ENCODE results near the gene PAPPA. TPM values are rescaled to one million over a fixed set of nuclear protein-coding genes. Genes with fewer than 3 reads are reported as not detected.

The PAPPA gene
- total RNA-seq, 1 donor from 2014 or later, result 0.52 TPM

DNA sequence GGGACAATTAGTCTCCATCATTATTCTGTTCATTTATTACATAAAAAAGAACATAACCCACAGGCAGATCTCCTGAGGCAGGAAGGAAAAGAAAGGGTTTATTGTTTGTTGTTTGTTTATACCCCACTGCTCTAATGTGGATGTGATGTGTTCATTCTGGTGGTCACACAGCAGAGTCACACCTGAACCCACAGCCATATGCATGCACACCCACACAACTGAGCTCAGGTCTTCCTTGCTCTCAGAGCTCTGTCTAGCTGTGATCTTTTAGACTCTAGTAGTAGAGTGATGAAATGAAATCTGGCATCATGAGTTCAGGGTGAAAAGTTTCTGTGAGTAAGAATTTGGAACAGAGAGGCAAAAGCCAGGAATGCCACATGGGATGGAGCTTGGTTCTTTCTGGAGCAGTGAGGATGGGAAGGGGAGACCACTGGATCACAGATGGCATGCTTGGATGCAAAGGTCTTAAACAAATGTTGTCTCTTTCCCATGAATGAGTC, 227.0 kb downstream of the PAPPA start:
- Histone ChIP-seq H3K4me1 (ENCODE audit: control insufficient read depth in 3 of 3, insufficient read depth in 3 of 3, low read length in 3 of 3) (no peaks in the 10 kb centered on the region), H3K27me3 (ENCODE audit: control insufficient read depth in 3 of 3, insufficient read depth in 3 of 3, low read length in 3 of 3) (no peaks in the 10 kb centered on the region), H3K36me3 (ENCODE audit: control insufficient read depth in 3 of 3, insufficient read depth in 3 of 3, low read length in 3 of 3) (no peaks in the 10 kb centered on the region), H3K27ac (ENCODE audit: low read depth, low read length) (no peak overlapping the region), H3K9me3 (ENCODE audit: control insufficient read depth in 3 of 3, low read length in 3 of 3) (no peaks in the 10 kb centered on the region), H3K4me3 (ENCODE audit: low read length in 3 of 3) (no peak overlapping the region), H3K9ac (ENCODE audit: low read depth in 1 of 3, low read length in 3 of 3) (no peak overlapping the region)

DNA sequence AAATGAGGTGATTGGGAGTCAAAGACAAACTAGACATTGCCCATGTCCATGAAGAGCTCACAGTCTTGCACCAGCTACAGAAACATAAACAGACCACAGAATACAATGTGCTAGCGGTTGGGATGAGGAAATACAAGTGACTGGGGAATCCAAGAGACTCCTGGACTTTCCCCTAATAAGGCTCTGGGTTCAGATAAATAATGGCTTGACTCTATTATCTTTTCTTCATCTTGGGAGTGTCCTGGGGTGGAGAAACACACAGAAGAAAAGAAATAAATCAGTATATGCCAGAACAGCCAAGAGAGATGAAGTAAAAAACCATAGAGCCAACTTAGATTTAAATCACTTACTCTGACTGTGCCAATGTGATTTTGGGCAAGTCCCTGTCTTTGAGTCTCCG, 227.8 kb downstream of the PAPPA start:
- no peaks in the 10 kb centered on the region for H3K9me3 ChIP-seq (ENCODE audit: control insufficient read depth in 3 of 3, low read length in 3 of 3)
- no peak overlapping the region for H3K9ac ChIP-seq (ENCODE audit: low read depth in 1 of 3, low read length in 3 of 3)
- no peaks in the 10 kb centered on the region for H3K27me3 ChIP-seq (ENCODE audit: control insufficient read depth in 3 of 3, insufficient read depth in 3 of 3, low read length in 3 of 3)
- H3K27ac ChIP-seq (ENCODE audit: low read depth, low read length), result no peak overlapping the region
- no peaks in the 10 kb centered on the region for H3K4me1 ChIP-seq (ENCODE audit: control insufficient read depth in 3 of 3, insufficient read depth in 3 of 3, low read length in 3 of 3)
- H3K36me3 ChIP-seq (ENCODE audit: control insufficient read depth in 3 of 3, insufficient read depth in 3 of 3, low read length in 3 of 3), result no peaks in the 10 kb centered on the region
- H3K4me3 ChIP-seq (ENCODE audit: low read length in 3 of 3), result no peak overlapping the region

DNA sequence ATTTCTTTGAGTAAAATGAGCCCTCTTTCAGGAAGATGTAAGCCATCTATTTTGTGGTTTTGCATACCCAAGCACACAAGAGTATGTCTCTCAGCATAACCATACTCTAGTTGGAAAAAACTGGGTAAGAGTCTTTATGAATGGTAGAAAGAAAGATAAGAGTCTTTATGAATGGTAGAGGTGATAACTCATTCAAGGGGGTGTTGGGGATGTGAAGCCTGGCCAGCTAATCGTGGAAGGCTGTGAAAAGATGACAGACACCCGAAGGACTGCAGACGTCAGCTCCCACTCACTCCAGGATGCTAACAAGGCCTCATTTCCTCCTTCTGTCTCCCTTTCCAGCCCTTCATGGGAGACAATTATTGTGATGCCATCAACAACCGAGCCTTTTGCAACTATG, 228.5 kb downstream of the PAPPA start:
- no peaks in the 10 kb centered on the region for H3K36me3 ChIP-seq (ENCODE audit: control insufficient read depth in 3 of 3, insufficient read depth in 3 of 3, low read length in 3 of 3)
- no peaks in the 10 kb centered on the region for H3K4me1 ChIP-seq (ENCODE audit: control insufficient read depth in 3 of 3, insufficient read depth in 3 of 3, low read length in 3 of 3)
- H3K9ac ChIP-seq (ENCODE audit: low read depth in 1 of 3, low read length in 3 of 3), result no peak overlapping the region
- no peak overlapping the region for H3K27ac ChIP-seq (ENCODE audit: low read depth, low read length)
- no peaks in the 10 kb centered on the region for H3K9me3 ChIP-seq (ENCODE audit: control insufficient read depth in 3 of 3, low read length in 3 of 3)
- no peaks in the 10 kb centered on the region for H3K27me3 ChIP-seq (ENCODE audit: control insufficient read depth in 3 of 3, insufficient read depth in 3 of 3, low read length in 3 of 3)
- no peak overlapping the region for H3K4me3 ChIP-seq (ENCODE audit: low read length in 3 of 3)

DNA sequence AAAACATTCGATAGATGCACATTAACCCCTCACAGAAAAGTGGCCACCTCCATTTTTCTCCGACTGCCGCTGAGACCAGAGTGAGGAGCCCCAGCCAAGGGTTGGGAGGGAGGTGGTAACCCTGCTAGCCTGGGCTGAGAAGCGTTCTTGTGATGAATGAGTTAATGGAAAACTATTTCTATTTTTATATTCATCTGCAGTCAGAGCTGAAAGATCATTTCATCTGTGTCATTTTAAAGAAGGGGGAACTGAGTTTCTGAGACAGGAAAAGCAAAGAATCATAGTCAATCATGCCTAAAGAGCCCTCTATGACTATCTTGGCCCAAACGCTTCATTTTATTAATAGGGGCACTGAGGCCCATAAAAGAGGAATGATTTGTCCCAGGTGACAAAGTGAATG, 229.5 kb downstream of the PAPPA start:
- H3K9me3 ChIP-seq (ENCODE audit: control insufficient read depth in 3 of 3, low read length in 3 of 3), result no peaks in the 10 kb centered on the region

DNA sequence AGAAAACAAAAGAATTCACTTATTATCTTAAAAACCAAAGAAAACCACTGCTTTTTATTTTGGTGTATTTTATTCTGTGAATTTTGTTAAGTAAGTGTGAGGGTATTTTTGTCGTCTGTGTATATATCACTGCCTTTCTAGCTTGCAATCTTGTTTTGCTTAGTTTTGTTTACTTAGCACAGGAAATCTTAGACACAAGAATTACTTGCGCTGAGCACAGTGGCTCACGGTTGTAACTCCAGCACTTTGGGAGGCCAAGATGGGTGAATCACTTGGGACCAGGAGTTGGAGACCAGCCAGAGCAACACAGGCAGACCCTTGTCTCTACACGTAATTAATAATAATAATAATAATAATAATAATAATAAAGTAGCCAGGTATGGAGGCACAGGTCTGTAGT, 230.3 kb downstream of the PAPPA start:
- H3K9ac ChIP-seq (ENCODE audit: low read depth in 1 of 3, low read length in 3 of 3), result no peak overlapping the region
- no peak overlapping the region for H3K4me3 ChIP-seq (ENCODE audit: low read length in 3 of 3)
- H3K27me3 ChIP-seq (ENCODE audit: control insufficient read depth in 3 of 3, insufficient read depth in 3 of 3, low read length in 3 of 3), result no peaks in the 10 kb centered on the region
- H3K27ac ChIP-seq (ENCODE audit: low read depth, low read length), result no peak overlapping the region
- no peaks in the 10 kb centered on the region for H3K9me3 ChIP-seq (ENCODE audit: control insufficient read depth in 3 of 3, low read length in 3 of 3)
- no peaks in the 10 kb centered on the region for H3K4me1 ChIP-seq (ENCODE audit: control insufficient read depth in 3 of 3, insufficient read depth in 3 of 3, low read length in 3 of 3)
- no peaks in the 10 kb centered on the region for H3K36me3 ChIP-seq (ENCODE audit: control insufficient read depth in 3 of 3, insufficient read depth in 3 of 3, low read length in 3 of 3)

More for the DNA sequence above, 229.5 kb downstream of the PAPPA start:
- H3K4me1 ChIP-seq (ENCODE audit: control insufficient read depth in 3 of 3, insufficient read depth in 3 of 3, low read length in 3 of 3), result no peaks in the 10 kb centered on the region
- no peak overlapping the region for H3K4me3 ChIP-seq (ENCODE audit: low read length in 3 of 3)
- no peaks in the 10 kb centered on the region for H3K27me3 ChIP-seq (ENCODE audit: control insufficient read depth in 3 of 3, insufficient read depth in 3 of 3, low read length in 3 of 3)
- no peak overlapping the region for H3K27ac ChIP-seq (ENCODE audit: low read depth, low read length)
- H3K9ac ChIP-seq (ENCODE audit: low read depth in 1 of 3, low read length in 3 of 3), result no peak overlapping the region
- no peaks in the 10 kb centered on the region for H3K36me3 ChIP-seq (ENCODE audit: control insufficient read depth in 3 of 3, insufficient read depth in 3 of 3, low read length in 3 of 3)

DNA sequence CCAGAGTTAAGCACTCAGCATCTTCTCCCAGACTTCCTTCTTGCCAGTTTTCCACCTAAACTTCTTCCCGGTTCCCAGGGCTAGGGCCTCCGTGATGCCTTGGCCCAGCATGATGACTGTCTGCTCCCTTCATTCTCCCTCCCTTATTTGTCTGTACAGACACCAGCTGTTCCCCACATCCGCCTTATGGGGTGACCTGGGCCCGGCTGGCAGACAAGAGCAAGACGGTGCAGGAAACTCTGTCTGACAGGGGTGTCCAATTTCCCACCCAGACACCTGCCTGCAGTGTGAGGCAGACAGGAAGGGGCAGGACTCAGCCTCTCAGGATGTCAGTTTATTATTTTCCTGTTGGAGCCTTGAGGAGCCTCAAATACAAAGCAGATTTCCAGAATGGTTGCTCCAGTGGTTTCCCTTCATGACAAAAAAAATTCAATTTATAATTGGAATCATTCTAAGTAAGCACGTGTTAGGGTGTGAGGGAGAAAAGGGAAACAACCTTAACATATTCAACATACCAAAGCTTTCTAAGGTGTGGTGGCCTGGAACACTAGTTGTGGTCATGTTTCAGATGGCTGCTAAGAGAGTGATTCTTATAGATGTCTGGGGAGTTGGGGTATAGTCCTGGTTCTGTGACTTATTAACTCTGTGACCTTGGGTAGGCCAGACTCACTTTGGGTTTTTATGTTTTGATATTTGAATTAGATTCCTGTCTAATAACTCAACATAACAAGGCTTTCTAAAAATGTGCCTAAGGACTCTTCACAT, 234.5 kb downstream of the PAPPA start:
- Histone ChIP-seq H3K27me3 (ENCODE audit: control insufficient read depth in 3 of 3, insufficient read depth in 3 of 3, low read length in 3 of 3) (no peaks in the 10 kb centered on the region), H3K9me3 (ENCODE audit: control insufficient read depth in 3 of 3, low read length in 3 of 3) (no peaks in the 10 kb centered on the region), H3K27ac (ENCODE audit: low read depth, low read length) (no peak overlapping the region), H3K9ac (ENCODE audit: low read depth in 1 of 3, low read length in 3 of 3) (no peak overlapping the region), H3K36me3 (ENCODE audit: control insufficient read depth in 3 of 3, insufficient read depth in 3 of 3, low read length in 3 of 3) (no peaks in the 10 kb centered on the region), H3K4me3 (ENCODE audit: low read length in 3 of 3) (no peak overlapping the region), H3K4me1 (ENCODE audit: control insufficient read depth in 3 of 3, insufficient read depth in 3 of 3, low read length in 3 of 3) (no peaks in the 10 kb centered on the region)

DNA sequence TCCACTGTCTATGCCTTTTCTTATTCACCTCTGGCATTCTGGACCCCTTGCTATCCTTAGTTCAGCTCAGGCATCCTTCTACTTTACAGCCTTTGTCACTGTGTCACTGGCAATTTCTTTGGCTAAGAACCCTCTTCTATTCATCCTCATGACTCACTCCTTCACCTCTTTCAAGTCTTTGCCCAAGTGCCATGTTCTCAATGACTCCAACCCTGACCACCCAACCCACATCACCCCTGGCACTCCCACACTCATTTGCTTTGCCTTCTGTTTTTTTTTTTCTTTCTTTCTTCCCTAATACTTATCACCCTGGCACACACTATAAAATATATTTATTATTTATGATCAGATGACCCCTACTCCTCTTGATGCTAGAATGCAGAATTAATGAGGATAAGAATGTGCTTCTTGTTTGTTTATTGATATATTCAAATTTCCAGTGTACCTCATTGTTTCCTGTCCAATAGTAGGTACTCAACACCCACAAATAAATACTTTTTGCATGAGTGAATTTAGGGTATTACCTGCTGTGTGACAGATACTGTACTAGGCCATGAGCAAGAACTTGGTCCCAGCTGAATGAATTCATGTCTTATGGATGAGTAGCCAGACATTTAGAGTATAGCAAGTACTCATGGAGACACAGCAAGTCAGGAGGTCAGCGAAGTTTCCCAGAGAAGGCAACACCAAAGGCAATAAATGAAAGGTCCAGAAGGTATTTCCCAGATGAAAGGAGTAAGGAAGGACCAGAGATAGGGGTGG, 236.1 kb downstream of the PAPPA start:
- Histone ChIP-seq H3K4me3 (ENCODE audit: low read length in 3 of 3) (no peak overlapping the region), H3K9me3 (ENCODE audit: control insufficient read depth in 3 of 3, low read length in 3 of 3) (no peaks in the 10 kb centered on the region), H3K36me3 (ENCODE audit: control insufficient read depth in 3 of 3, insufficient read depth in 3 of 3, low read length in 3 of 3) (no peaks in the 10 kb centered on the region), H3K4me1 (ENCODE audit: control insufficient read depth in 3 of 3, insufficient read depth in 3 of 3, low read length in 3 of 3) (no peaks in the 10 kb centered on the region), H3K27ac (ENCODE audit: low read depth, low read length) (no peak overlapping the region), H3K9ac (ENCODE audit: low read depth in 1 of 3, low read length in 3 of 3) (no peak overlapping the region), H3K27me3 (ENCODE audit: control insufficient read depth in 3 of 3, insufficient read depth in 3 of 3, low read length in 3 of 3) (no peaks in the 10 kb centered on the region)

DNA sequence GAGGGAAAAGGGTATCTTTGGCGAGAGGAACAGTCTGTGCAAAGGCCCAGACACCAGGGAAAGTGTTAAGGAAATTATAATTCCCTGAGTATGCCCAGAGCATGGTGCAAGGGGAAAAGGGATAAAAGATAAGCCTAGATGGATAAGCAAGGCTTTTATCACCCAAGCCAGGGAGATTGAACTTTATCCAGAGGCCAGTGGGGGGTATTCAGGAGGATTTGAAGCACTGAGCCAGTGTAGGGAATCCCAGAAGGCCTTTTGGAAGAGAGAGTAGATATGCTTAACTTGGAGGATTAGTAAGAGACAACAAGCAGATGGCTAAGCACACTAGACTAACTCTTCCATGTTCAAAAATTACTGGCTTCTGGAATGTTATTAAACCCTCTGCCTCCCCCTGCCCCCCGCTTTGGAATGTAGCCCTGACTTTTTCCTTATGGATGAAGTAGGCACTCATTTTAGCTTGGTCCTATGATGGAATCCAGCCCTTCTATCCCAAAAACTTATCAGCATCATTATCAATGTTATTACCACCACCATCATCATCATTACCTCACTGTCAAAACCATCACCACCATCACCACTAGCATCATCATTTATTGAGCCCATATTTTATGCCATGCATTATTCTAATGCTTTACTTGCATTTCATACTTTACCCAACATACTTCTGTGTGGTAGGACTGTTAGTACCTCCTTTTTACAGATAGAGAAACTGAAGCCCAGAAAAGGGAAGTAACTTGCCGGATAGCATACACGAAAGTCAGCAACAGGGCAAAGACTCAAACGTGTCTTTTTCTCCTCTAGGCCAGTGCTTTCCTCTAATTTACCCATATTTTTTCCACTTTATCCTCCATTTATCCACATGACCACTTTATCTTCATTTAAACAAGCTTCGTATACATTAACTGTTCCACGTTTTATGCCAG, 237.0 kb downstream of the PAPPA start:
- Histone ChIP-seq H3K4me1 (ENCODE audit: control insufficient read depth in 3 of 3, insufficient read depth in 3 of 3, low read length in 3 of 3) (no peaks in the 10 kb centered on the region), H3K36me3 (ENCODE audit: control insufficient read depth in 3 of 3, insufficient read depth in 3 of 3, low read length in 3 of 3) (no peaks in the 10 kb centered on the region), H3K27me3 (ENCODE audit: control insufficient read depth in 3 of 3, insufficient read depth in 3 of 3, low read length in 3 of 3) (no peaks in the 10 kb centered on the region), H3K4me3 (ENCODE audit: low read length in 3 of 3) (no peak overlapping the region), H3K9me3 (ENCODE audit: control insufficient read depth in 3 of 3, low read length in 3 of 3) (no peaks in the 10 kb centered on the region), H3K9ac (ENCODE audit: low read depth in 1 of 3, low read length in 3 of 3) (no peak overlapping the region), H3K27ac (ENCODE audit: low read depth, low read length) (no peak overlapping the region)

DNA sequence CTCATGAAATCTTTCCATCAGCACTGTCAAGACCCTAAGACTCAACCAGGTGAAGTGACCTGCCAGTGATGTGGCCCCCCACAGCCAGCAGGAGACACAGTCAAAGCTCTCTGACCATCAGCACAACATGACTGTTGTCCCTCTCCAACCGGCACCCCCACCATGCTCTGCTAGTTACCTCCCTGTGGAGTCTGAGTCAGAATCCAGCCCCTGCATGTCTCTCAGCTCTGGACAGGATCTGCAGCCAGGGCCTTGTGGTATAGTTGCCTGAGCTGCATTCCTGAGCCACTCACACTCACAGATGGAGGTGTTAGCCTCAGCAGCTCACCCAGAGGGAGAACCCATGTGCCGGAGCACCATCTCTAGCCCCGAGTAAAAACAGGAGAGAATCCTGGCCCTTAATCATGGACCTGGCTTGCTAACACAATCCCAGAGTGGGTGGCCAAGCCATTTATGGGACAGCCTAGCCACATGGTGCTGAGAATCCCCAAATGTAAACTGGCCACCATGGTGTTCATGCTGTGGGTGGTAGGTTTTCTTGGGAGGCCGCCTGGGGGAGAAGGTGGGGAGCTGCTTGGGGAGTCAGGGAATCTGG, 237.8 kb downstream of the PAPPA start:
- no peaks in the 10 kb centered on the region for H3K36me3 ChIP-seq (ENCODE audit: control insufficient read depth in 3 of 3, insufficient read depth in 3 of 3, low read length in 3 of 3)
- no peaks in the 10 kb centered on the region for H3K9me3 ChIP-seq (ENCODE audit: control insufficient read depth in 3 of 3, low read length in 3 of 3)
- no peak overlapping the region for H3K4me3 ChIP-seq (ENCODE audit: low read length in 3 of 3)
- H3K27ac ChIP-seq (ENCODE audit: low read depth, low read length), result no peak overlapping the region
- no peaks in the 10 kb centered on the region for H3K27me3 ChIP-seq (ENCODE audit: control insufficient read depth in 3 of 3, insufficient read depth in 3 of 3, low read length in 3 of 3)
- H3K9ac ChIP-seq (ENCODE audit: low read depth in 1 of 3, low read length in 3 of 3), result no peak overlapping the region
- H3K4me1 ChIP-seq (ENCODE audit: control insufficient read depth in 3 of 3, insufficient read depth in 3 of 3, low read length in 3 of 3), result no peaks in the 10 kb centered on the region
